Stomach (tissue), 9 donors: ENCODE data around the gene NKX2-2. TPM values are rescaled to one million over a fixed set of nuclear protein-coding genes. Genes with fewer than 3 reads are reported as not detected.

ENCODE experiments used
- DNase-seq, 2 donors: peaks; one replicate each; pipeline versions ENCODE4 v3.0.0 to v3.0.0-alpha.2; 2013 to 2019
- H3K27ac ChIP-seq, 5 donors: fragments of 200-600 bp in 4 of 5; sonication (generic) in 4 of 5; one replicate each; pipeline ENCODE4 v1.5.1; 2013 to 2019; ENCODE audit warnings: mild to moderate bottlenecking in 1 of 5, moderate library complexity in 1 of 5
- H3K27me3 ChIP-seq, 3 donors: fragments of 200-600 bp; sonication (generic); one replicate each; pipeline ENCODE4 v1.5.1; 2017 to 2019; ENCODE audit warnings: mixed run types in 1 of 3
- H3K36me3 ChIP-seq, 4 donors: fragments of 200-600 bp; sonication (generic); 1 replicate in 3 of 4; 2 replicates in 1 of 4; pipeline ENCODE4 v1.5.1; 2016 to 2019
- H3K4me1 ChIP-seq, 4 donors: fragments of 200-600 bp; sonication (generic); one replicate each; pipeline ENCODE4 v1.5.1; 2016 to 2019
- H3K4me3 ChIP-seq, 4 donors: fragments of 200-600 bp; sonication (generic) in 3 of 4; one replicate each; pipeline ENCODE4 v1.5.1; 2016 to 2019; ENCODE audit warnings: mild to moderate bottlenecking in 1 of 4
- H3K9me3 ChIP-seq, 4 donors: fragments of 200-600 bp; sonication (generic); one replicate each; pipeline ENCODE4 v1.5.1; 2016 to 2019
- CTCF ChIP-seq, 7 experiments: fragments of 450-650 bp in 4 of 7; fragments of 200-600 bp in 3 of 7; sonication (generic) in 3 of 7; IDR thresholded peaks; one replicate each; pipeline ENCODE4 v1.5.1; 2016 to 2019; ENCODE audit warnings: antibody characterized with exemption in 7 of 7, control low read depth in 2 of 7, mild to moderate bottlenecking in 1 of 7
- EP300 ChIP-seq: sonication (generic); formaldehyde crosslinking; IDR thresholded peaks from one replicate; pipeline ENCODE4 v1.6.1; 2017; ENCODE audit warnings: antibody characterized with exemption
- POLR2A ChIP-seq, 4 donors: fragments of 450-650 bp; IDR thresholded peaks; one replicate each; pipeline ENCODE4 v1.6.1; 2016; ENCODE audit warnings: antibody characterized with exemption in 4 of 4, control low read depth in 2 of 4, mild to moderate bottlenecking in 1 of 4, moderate library complexity in 1 of 4
- POLR2AphosphoS5 ChIP-seq, 3 donors: sonication (generic); formaldehyde crosslinking; IDR thresholded peaks; one replicate each; pipeline ENCODE4 v1.6.1; 2016; ENCODE audit warnings: antibody characterized with exemption in 3 of 3
- WGBS, 5 donors: extraction: QIAGEN DNeasy Blood & Tissue Kit in 3 of 5; methylation state at CpG; one replicate each; pipeline versions ENCODE4 v1.1.5 to v1.1.7; 2013 to 2018; 5-methylcytosine and 5-hydroxymethylcytosine counted together
- intact Hi-C: fragments of 100-400 bp; cut with DNase I; formaldehyde crosslinking; loops from one replicate; pipeline ENCODE4 v1.15.1; 2023; ENCODE audit warnings: low total_unique reads
- polyA plus RNA-seq, 3 donors: library from polyadenylated mRNA; stranded (reverse); fragments of 200-250 nt; gene quantifications; one replicate each; pipeline ENCODE4 v1.2.3, GENCODE V29; 2013
- total RNA-seq, 5 donors: library from RNA; depleted of rRNA; stranded (reverse); fragments of >200 nt; gene quantifications; one replicate each; pipeline versions ENCODE4 v1.1.0 to v1.2.3, GENCODE V29; 2014 to 2016
- donor health status: healthy with polysubstance abuse.
- donor health status: Bipolar disorder and iron deficiency.
- donor health status: healthy.

NKX2-2 gene
- total and polyA plus RNA-seq, 8 donors, result 0.18 to 4.8 (median 1.4) TPM; not detected in 1

- intact Hi-C loops, result no loop called here
- peak in 1 of 2 donors; percentile 37 for DNase-seq
- H3K4me3 ChIP-seq, result peak overlapping the region; percentile 32 to 46 (median 36)
- TF ChIP-seq POLR2A (IDR thresholded peaks at IDR 0.05) (no peak), POLR2AphosphoS5 (IDR thresholded peaks at IDR 0.05) (no peak), CTCF (IDR thresholded peaks at IDR 0.05) (no peak), EP300 (no peak)
- 3 to 17% (median 5%) methylated on average over 26 to 76 of the region's 76 CpGs for WGBS, 5 donors
- no peaks in the 10 kb centered on the region for H3K9me3 ChIP-seq
- H3K4me1 ChIP-seq, result peaks cover 54 to 89% (median 73%) of the 10 kb centered on the region in 4 donors
- H3K27me3 ChIP-seq, result peaks cover 59 to 100% (median 100%) of the 10 kb centered on the region in 3 donors
- H3K27ac ChIP-seq, result no peak overlapping the region
- H3K36me3 ChIP-seq, result no peaks in the 10 kb centered on the region
Observed at GRCh38 chr20:21511850-21512633, 1.8 kb downstream of the NKX2-2 start.

GRCh38 chr20:21511485-21511849 is 2.4 kb downstream of the NKX2-2 start:
- Histone ChIP-seq H3K27ac (no peak overlapping the region), H3K27me3 (peaks cover 60 to 100% (median 100%) of the 10 kb centered on the region in 3 donors), H3K9me3 (no peaks in the 10 kb centered on the region), H3K4me1 (peaks cover 54 to 91% (median 74%) of the 10 kb centered on the region in 4 donors), H3K4me3 (peak overlapping the region in 3 of 4 donors; percentile 32 to 46 (median 39)), H3K36me3 (no peaks in the 10 kb centered on the region)
- DNase-seq, result peak in 1 of 2 donors; percentile 9
- intact Hi-C loops, result no loop called here
- TF ChIP-seq CTCF (IDR thresholded peaks at IDR 0.05) (no peak), POLR2A (IDR thresholded peaks at IDR 0.05) (no peak), EP300 (no peak), POLR2AphosphoS5 (IDR thresholded peaks at IDR 0.05) (no peak)
- 16 to 29% (median 19%) methylated on average over 18 of the region's 18 CpGs for WGBS, 5 donors

GRCh38 chr20:21510414-21511384 is 3.2 kb downstream of the NKX2-2 start:
- Histone ChIP-seq H3K4me1 (peaks cover 62 to 91% (median 77%) of the 10 kb centered on the region in 4 donors), H3K4me3 (peak overlapping the region; percentile 32 to 56 (median 42)), H3K36me3 (no peaks in the 10 kb centered on the region), H3K27ac (no peak overlapping the region), H3K9me3 (no peaks in the 10 kb centered on the region), H3K27me3 (peaks cover 62 to 100% (median 100%) of the 10 kb centered on the region in 3 donors)
- peak in 1 of 2 donors; percentile 32 for DNase-seq
- intact Hi-C loops, result no loop called here
- WGBS, 5 donors, result 10 to 19% (median 10%) methylated on average over 42 to 62 of the region's 62 CpGs
- no peak for TF ChIP-seq EP300
- TF ChIP-seq CTCF (IDR thresholded peaks at IDR 0.05), result no peak
- TF ChIP-seq POLR2AphosphoS5 (IDR thresholded peaks at IDR 0.05), result no peak
- no peak for TF ChIP-seq POLR2A (IDR thresholded peaks at IDR 0.05)
